Transverse colon (tissue), 4 donors: ENCODE measurements around the gene ZDHHC22. TPM values are rescaled to one million over a fixed set of nuclear protein-coding genes. Genes with fewer than 3 reads are reported as not detected.

Experiments used
- DNase-seq: peaks from one replicate; pipeline ENCODE4 v3.0.0-alpha.2; 2019
- H3K27ac ChIP-seq, 4 donors: fragments of 200-600 bp; sonication (generic); 2 replicates each; pipeline ENCODE4 v1.5.1; 2016 to 2018; ENCODE audit warnings: inconsistent platforms in 4 of 4
- H3K27me3 ChIP-seq: fragments of 200-600 bp; sonication (generic); 2 replicates; pipeline ENCODE4 v1.5.1; 2017; ENCODE audit warnings: inconsistent platforms
- H3K36me3 ChIP-seq, 4 donors: fragments of 200-600 bp; sonication (generic); 2 replicates each; pipeline ENCODE4 v1.5.1; 2017 to 2019; ENCODE audit warnings: inconsistent platforms in 4 of 4
- H3K4me1 ChIP-seq, 4 donors: fragments of 200-600 bp; sonication (generic); 2 replicates each; pipeline ENCODE4 v1.5.1; 2017 to 2020; ENCODE audit warnings: inconsistent platforms in 4 of 4
- H3K4me3 ChIP-seq, 4 donors: fragments of 200-600 bp; sonication (generic); 1 replicate in 1 of 4; 2 replicates in 3 of 4; pipeline versions ENCODE4 v1.5.1 to v1.6.1; 2017 to 2019; ENCODE audit warnings: inconsistent platforms in 4 of 4
- H3K9me3 ChIP-seq, 2 donors: fragments of 200-600 bp; sonication (generic); 2 replicates each; pipeline ENCODE4 v1.5.1; 2017 to 2019; ENCODE audit warnings: inconsistent platforms in 2 of 2
- EP300 ChIP-seq: sonication (generic); formaldehyde crosslinking; IDR thresholded peaks from one replicate; pipeline ENCODE4 v1.6.1; 2017; ENCODE audit warnings: antibody characterized with exemption, low read depth
- POLR2A ChIP-seq: fragments of 450-650 bp; IDR thresholded peaks from one replicate; pipeline ENCODE4 v1.6.1; 2016; ENCODE audit warnings: antibody characterized with exemption, mild to moderate bottlenecking, moderate library complexity
- POLR2AphosphoS5 ChIP-seq, 3 donors: sonication (generic); formaldehyde crosslinking; IDR thresholded peaks; one replicate each; pipeline ENCODE4 v1.6.1; 2016; ENCODE audit warnings: antibody characterized with exemption in 3 of 3
- WGBS, 2 donors: methylation state at CpG; one replicate each; pipeline ENCODE4 v1.1.5; 2018; ENCODE audit warnings: low coverage in 1 of 2; 5-methylcytosine and 5-hydroxymethylcytosine counted together
- in situ Hi-C, 4 donors: fragments of 200-750 bp; cut with MboI; loops; one replicate each; pipeline versions ENCODE4 v1.15.0 to v1.15.1; 2017; ENCODE audit warnings: low sequenced_read_pairs in 3 of 4, low pct_ligation_motif_present in 1 of 4, low pct_unique_long_range_greater_than_20kb in 1 of 4
- intact Hi-C: fragments of 100-400 bp; cut with DNase I; formaldehyde crosslinking; loops from one replicate; pipeline ENCODE4 v1.15.1; 2023; ENCODE audit warnings: low total_unique reads
- total RNA-seq, 4 donors: library from RNA; depleted of rRNA; stranded (reverse); fragments of >200 nt; gene quantifications; one replicate each; pipeline ENCODE4 v1.1.0, GENCODE V29; 2016
- TF ChIP-seq, protein P1 (sequence below), 5 experiments: fragments of 200-600 bp in 3 of 5; fragments of 450-650 bp in 2 of 5; sonication (generic) in 3 of 5; IDR thresholded peaks; 1 replicate in 2 of 5; 2 replicates in 3 of 5; pipeline ENCODE4 v1.5.1; 2016 to 2017; ENCODE audit warnings: antibody characterized with exemption in 5 of 5, inconsistent platforms in 3 of 5, mild to moderate bottlenecking in 2 of 5, moderate library complexity in 1 of 5

ZDHHC22 gene
- total RNA-seq, 4 donors from 2014 or later: 0.14 TPM; not detected in 3

DNA sequence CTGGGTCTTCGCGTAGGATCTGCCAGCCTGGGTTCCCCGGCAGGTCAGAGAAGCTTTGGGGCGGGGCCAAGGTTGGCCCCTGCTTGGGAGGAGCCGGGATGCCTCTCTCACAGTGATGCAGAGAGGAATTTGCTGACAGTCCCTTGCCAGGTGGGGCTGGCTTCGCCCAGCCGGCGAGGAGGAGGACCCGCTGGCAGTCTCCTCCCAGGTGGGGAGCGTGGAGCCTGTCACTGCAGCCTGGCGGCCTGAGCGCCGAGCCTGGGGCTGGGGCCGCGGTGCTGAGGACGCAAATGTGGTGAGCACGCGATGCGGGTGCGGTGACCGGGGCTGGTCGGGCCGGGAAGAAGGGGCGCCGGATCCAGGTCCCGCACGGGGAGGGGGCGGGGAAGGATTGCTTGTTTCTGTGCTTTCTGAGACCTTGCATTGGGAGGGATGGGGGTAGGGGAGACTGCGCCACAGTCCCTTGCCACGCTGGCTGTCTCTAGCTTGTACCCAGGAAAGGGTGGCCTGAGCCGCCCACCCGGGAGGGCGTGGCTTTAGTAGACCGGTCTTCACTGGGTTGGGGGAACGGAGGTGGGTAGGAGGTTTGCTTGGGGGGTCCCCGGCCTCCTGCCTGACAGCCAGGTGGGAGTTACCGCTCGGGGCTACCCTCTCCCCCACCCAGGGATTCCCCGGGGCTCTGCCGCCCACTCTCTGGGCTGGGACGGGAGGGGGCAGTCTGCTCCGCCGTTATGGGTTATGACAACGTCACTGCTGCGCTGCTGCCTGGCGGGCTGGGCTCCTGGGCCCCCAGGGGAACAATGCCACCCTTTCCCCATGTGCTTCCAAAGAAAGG is 40.2 kb upstream of the ZDHHC22 start, which contains the start of gene TMEM63C:
TSS of gene TMEM63C (plus strand) at position 196 of the 835 bp plus-strand sequence. CDS start 37,016 bp downstream, outside the sequence.
- peak within 1 kb of the TSS; percentile 25 to 37 (median 30) for H3K27ac ChIP-seq
- intact Hi-C loops: loop anchor here (1.0 kb wide), 1 partner anchor 47 kb away; no protein-coding TSS in a partner anchor
- peaks cover 28% of the 10 kb centered on the region for H3K27me3 ChIP-seq
- TF ChIP-seq POLR2A (peak; percentile 78), POLR2AphosphoS5 (IDR thresholded peaks at IDR 0.05) (peak in 2 of 3 donors; percentile 63 to 81)
- TF ChIP-seq, protein P1, sequence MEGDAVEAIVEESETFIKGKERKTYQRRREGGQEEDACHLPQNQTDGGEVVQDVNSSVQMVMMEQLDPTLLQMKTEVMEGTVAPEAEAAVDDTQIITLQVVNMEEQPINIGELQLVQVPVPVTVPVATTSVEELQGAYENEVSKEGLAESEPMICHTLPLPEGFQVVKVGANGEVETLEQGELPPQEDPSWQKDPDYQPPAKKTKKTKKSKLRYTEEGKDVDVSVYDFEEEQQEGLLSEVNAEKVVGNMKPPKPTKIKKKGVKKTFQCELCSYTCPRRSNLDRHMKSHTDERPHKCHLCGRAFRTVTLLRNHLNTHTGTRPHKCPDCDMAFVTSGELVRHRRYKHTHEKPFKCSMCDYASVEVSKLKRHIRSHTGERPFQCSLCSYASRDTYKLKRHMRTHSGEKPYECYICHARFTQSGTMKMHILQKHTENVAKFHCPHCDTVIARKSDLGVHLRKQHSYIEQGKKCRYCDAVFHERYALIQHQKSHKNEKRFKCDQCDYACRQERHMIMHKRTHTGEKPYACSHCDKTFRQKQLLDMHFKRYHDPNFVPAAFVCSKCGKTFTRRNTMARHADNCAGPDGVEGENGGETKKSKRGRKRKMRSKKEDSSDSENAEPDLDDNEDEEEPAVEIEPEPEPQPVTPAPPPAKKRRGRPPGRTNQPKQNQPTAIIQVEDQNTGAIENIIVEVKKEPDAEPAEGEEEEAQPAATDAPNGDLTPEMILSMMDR (IDR thresholded peaks at IDR 0.05): no peak
- DNase-seq: peak; percentile 85
- WGBS, 2 donors: 5% methylated on average over 26 of the region's 46 CpGs; no CpG with 5 or more reads in 1 of the 2 donors
- no peaks in the 10 kb centered on the region for H3K36me3 ChIP-seq
- H3K4me3 ChIP-seq: peak within 1 kb of the TSS; percentile 42 to 52 (median 48)
- peaks cover 8 to 47% (median 31%) of the 10 kb centered on the region in 4 donors for H3K4me1 ChIP-seq
- no peaks in the 10 kb centered on the region for H3K9me3 ChIP-seq
- in situ Hi-C loops: no loop called here

DNA sequence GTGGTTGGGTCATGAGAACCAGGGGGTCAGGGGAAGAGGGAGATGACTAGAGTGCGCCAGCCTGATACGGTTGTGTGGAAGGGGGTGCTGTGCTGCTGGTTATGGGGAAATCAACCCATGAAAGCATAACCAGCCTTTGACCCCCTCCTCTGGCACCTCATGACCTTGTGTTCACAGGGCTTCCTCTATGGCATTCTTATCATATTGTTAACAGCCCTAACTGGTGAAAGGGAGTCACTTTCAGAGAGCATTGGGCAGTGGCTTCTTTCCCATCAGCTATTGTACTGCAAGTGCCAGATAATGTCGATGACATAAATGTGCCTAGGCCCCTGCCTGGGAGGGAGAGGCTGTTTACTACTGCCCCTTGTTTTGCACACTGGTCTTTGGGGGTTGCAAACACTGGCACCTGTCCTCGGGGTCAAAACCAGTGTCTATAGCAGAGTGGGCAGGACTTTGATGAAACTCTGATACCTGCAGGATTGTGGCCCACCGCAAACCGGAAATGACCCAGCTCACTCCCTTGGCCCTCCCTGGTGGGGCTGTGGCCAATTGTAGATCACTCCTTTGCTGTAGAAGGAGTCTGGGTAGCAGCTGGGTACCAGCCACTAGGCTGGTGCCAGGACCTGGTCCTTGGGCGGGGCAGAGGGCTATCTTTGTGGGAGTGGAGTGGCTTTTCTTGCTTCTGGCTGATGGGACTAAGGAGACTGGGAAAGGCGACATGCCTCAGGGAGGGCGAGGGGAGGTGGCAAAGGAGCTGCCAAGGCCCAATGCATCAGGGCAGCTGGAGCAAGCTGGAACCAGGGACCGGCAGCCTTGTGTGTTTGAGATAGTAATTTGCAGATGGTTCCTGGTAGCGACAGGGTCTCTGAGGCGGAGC is 39.4 kb upstream of the ZDHHC22 start:
- Histone ChIP-seq H3K4me3 (peak overlapping the region in 2 of 4 donors; percentile 42 to 52), H3K27ac (no peak overlapping the region), H3K27me3 (peaks cover 28% of the 10 kb centered on the region), H3K4me1 (peaks cover 8 to 42% (median 31%) of the 10 kb centered on the region in 4 donors), H3K9me3 (no peaks in the 10 kb centered on the region), H3K36me3 (no peaks in the 10 kb centered on the region)
- intact Hi-C loops (no loop called here), in situ Hi-C loops (no loop called here)
- TF ChIP-seq POLR2AphosphoS5 (IDR thresholded peaks at IDR 0.05) (no peak), POLR2A (no peak)
- TF ChIP-seq, protein P1 (IDR thresholded peaks at IDR 0.05): no peak
- 44 to 90% methylated on average over 2 to 12 of the region's 12 CpGs for WGBS, 2 donors
- peak; percentile 17 for DNase-seq

DNA sequence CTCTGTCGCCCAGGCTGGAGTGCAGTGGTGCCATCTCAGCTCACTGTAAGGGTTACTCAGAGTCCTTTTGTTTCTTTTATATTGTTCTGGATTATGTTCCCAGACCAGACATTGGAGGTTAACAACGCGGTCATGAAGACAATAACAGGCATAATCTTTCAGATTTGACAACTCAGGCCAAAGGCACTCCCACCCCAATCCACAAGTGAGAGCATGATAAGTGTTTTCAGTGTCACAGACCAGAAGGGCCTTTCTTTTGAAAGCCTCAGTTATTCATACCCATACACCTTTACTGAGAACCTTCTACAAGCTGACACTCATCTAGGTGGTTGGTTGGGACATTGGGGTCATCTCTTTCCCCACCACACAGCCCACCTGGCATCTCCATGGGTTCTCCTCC is 37.1 kb upstream of the ZDHHC22 start:
- intact Hi-C loops (no loop called here), in situ Hi-C loops (no loop called here)
- no peak overlapping the region for H3K27ac ChIP-seq
- H3K4me3 ChIP-seq: no peak overlapping the region
- TF ChIP-seq POLR2A: no peak
- TF ChIP-seq EP300: no peak
- no peak for TF ChIP-seq POLR2AphosphoS5 (IDR thresholded peaks at IDR 0.05)
- TF ChIP-seq, protein P1 (IDR thresholded peaks at IDR 0.05): no peak
- H3K4me1 ChIP-seq: peaks cover 4 to 22% (median 17%) of the 10 kb centered on the region in 4 donors
- no peak for DNase-seq
- no peaks in the 10 kb centered on the region for H3K9me3 ChIP-seq
- 47 to 49% methylated on average over 3 of the region's 3 CpGs for WGBS, 2 donors
- no peaks in the 10 kb centered on the region for H3K36me3 ChIP-seq
- peaks cover 32% of the 10 kb centered on the region for H3K27me3 ChIP-seq

DNA sequence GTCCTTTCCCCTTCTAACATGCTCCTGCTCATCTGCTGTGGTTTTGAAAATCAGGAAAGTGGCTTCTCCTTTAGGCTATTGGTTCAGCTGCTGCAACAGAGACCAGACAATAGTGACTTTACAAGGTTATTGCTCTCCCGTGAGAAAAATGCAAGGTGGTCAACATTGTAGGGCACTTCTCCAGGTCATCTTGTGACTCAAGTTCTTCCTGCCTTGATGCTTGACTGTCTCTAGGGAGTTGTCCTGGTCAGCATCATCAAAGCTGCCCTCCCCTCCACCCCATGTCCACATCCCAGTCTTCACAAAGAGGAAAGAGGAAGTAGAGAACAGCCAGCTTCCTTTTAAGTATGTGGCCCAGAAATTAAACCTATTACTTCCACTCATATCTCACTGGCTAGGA is 36.1 kb upstream of the ZDHHC22 start:
- TF ChIP-seq POLR2A (no peak), EP300 (no peak), POLR2AphosphoS5 (IDR thresholded peaks at IDR 0.05) (no peak)
- TF ChIP-seq, protein P1 (IDR thresholded peaks at IDR 0.05): no peak
- Histone ChIP-seq H3K4me1 (peaks cover 4 to 15% (median 11%) of the 10 kb centered on the region in 4 donors), H3K9me3 (no peaks in the 10 kb centered on the region), H3K36me3 (no peaks in the 10 kb centered on the region), H3K27me3 (peaks cover 23% of the 10 kb centered on the region), H3K27ac (no peak overlapping the region), H3K4me3 (no peak overlapping the region)
- WGBS, 2 donors: 17% methylated on average over 1 of the region's 1 CpG; no CpG with 5 or more reads in 1 of the 2 donors
- intact Hi-C loops (no loop called here), in situ Hi-C loops (no loop called here)
- no peak for DNase-seq
